NCI-H1694 (cell line): Measurements from ENCODE around the gene DUSP23.

Experiments used
- DNase-seq: peaks from one replicate; lab custom pipeline; 2025; lab: John Stamatoyannopoulos, UW

The DUSP23 gene

DNA sequence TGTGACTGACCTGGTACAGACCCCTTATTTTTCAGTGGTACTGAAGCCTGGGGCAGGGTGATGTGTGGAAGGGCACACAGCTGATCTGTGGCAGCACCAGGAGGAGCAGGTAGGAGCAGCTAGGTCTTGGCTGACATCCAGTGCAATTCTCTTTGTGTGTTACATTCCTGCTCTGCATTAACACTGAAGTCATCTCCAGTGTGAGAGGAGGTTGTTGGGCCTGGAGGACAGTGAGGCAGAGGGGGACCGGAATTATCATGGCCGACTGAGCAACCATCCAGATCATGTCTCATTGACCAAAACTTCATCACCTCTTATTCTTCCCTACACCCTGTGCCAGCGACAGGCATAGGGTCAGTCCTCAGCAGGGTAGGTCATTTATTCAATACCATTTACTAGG is 47.4 kb downstream of the DUSP23 start:
- peak; percentile 12 for DNase-seq

DNA sequence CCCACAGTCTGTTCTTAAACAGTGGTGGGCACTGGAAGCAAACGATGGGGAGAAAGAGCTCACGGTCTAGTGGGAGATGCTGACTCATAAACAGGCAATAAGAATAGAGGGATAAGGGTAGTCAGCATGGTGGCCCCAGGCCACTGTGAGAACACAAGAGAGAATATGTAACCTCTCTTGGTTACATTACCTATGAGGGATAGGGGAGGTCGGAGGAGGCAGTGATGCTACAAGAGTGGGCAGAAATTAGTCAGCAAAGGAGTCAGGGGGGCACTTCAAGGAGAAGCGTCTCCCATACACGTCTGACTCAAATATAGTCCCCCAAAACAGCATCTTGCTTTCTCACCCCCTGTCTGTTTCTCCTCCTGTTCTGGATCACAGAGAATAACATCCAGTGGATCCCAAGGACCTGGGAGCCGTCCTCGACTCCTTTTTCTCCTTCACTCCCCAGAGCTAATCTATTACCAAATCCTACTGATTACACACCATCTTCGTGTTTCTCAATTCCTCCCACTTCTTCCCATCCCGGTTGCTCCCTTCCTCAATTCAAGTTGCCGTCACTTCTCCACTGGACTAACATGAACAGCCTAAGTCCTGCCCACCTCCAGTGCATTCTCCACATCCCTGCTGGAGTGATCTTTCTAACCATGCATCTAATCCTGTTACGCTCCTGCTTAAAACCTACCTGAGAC is 48.0 kb downstream of the DUSP23 start:
- DNase-seq = no peak

DNA sequence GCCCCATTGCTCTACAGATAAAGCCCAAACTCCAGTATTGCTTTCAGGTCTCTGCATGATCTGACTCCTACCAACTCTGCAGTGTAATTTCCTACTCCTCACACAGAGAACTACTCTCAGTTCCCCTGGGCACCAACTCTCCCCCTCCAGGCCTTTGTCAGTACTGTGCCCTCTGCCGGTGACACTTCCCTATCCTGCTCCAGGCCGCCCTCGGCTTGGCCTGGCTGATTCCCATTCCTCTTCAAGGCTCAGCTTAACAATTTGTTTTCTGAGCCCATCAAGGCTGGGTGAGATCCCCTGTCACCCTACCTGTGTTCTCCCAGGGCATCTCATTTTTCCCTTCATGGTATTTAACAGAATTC is 48.5 kb downstream of the DUSP23 start:
- peak; percentile 69 for DNase-seq

DNA sequence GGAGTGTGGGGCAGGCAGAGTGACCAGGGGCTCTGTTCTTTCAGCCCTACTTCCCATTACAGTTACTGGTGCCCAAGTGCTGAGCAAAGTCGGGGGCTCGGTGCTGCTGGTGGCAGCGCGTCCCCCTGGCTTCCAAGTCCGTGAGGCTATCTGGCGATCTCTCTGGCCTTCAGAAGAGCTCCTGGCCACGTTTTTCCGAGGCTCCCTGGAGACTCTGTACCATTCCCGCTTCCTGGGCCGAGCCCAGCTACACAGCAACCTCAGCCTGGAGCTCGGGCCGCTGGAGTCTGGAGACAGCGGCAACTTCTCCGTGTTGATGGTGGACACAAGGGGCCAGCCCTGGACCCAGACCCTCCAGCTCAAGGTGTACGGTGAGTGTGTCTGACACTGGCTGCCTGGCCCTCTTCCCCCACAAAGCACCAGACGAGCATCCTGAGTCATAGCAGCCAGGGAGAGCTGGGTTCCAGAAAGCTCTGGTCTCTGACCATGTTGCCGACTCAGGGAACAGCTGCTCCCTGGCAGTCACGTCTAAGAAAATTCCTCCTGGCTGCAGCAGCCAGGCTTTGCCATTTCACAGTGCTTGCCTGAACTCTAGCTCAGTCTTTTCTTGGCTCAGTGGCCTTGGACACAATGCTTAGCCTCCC is 49.2 kb downstream of the DUSP23 start:
- DNase-seq = peak; percentile 58

DNA sequence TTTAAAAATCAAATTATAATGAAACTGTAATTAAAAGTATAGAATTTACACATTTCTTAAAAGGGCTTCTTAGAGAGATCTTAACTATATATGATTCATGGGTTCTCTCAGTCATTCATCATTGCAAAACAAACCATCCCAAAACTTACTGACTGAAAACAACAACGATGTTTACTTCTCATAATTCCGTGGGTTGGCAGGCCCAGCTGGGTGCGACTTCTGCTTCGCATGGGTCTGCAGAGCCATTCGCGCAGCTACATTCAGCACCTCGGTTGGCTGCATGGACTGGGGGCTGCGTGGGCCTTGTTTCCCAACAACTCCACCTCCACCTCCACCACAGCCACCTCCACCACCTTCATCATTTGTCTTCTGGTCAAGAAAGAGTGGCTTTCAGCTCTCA is 50.0 kb downstream of the DUSP23 start:
- no peak for DNase-seq

DNA sequence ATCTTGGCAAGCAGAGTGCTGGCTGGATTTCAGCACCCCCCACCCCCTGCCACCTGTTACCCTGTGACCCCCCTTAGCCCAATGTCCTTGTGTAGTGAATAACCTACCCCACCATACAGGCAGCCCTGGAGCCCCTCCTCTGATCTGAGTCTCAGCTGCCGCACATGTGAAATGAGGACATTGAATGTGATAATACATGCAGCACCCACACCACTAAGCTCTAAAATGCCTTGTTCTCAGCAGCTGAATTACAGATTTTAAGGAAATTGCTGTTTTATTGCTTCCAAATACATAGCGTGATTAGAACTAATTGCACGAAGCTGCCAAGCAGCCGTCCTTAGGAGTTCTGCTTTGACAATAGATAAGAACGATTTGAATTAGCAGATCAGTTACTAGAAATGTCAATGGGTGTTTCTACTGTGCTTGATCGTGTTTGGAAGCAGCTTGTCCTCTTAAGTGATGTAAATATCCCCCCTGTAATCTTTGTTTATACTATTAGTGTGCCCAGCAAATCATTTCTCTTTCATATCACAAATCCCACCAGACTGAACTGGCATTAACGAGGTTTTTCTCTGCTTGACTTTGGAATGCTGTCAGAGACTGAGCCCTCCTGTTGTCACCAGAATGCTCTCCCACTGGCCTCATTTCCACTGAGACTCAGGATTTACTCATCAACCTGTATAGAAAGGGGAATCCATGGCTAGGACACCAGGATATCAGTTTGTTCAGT is 50.8 kb downstream of the DUSP23 start:
- DNase-seq = peak; percentile 30
